ENCODE data around the gene GP5.

The GP5 gene, protein sequence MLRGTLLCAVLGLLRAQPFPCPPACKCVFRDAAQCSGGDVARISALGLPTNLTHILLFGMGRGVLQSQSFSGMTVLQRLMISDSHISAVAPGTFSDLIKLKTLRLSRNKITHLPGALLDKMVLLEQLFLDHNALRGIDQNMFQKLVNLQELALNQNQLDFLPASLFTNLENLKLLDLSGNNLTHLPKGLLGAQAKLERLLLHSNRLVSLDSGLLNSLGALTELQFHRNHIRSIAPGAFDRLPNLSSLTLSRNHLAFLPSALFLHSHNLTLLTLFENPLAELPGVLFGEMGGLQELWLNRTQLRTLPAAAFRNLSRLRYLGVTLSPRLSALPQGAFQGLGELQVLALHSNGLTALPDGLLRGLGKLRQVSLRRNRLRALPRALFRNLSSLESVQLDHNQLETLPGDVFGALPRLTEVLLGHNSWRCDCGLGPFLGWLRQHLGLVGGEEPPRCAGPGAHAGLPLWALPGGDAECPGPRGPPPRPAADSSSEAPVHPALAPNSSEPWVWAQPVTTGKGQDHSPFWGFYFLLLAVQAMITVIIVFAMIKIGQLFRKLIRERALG

DNA sequence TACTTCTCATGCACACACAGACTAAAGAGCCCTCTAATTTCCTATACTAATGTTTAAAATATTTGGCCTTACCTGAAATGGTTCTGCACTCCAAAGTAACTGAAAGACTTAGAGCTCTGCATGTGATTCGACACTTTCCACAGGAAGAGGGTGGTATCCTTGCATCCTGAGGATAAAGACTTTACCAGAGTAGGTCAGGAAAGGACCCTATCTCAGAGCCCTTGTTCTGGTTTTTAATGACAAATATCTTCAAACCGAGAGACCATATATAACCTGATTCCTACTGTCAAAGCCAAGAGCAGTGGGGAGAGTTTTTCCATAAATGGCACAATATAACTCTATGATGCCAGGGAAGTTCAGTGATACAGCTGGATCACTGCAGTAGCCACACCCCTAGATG lies at the start of gene GP5:
Gene GP5 (minus strand): TSS at position 101 of the 400 bp plus-strand sequence. CDS start 984 bp downstream, outside the sequence.
- H3K36me3 ChIP-seq (ENCODE audit: control insufficient read depth, insufficient read depth, low read length) = no peaks in the 10 kb centered on the region
- peak within 1 kb of the TSS; percentile 14 for H3K4me3 ChIP-seq (ENCODE audit: low read length)
- no peak within 1 kb of the TSS for H3K27ac ChIP-seq (ENCODE audit: low read depth, low read length)
- H3K9ac ChIP-seq (ENCODE audit: low read length) = no peak within 1 kb of the TSS
- no peaks in the 10 kb centered on the region for H3K4me1 ChIP-seq (ENCODE audit: control insufficient read depth, insufficient read depth, low read length)
- H3K27me3 ChIP-seq (ENCODE audit: control insufficient read depth, insufficient read depth, low read length) = peaks cover 2% of the 10 kb centered on the region

DNA sequence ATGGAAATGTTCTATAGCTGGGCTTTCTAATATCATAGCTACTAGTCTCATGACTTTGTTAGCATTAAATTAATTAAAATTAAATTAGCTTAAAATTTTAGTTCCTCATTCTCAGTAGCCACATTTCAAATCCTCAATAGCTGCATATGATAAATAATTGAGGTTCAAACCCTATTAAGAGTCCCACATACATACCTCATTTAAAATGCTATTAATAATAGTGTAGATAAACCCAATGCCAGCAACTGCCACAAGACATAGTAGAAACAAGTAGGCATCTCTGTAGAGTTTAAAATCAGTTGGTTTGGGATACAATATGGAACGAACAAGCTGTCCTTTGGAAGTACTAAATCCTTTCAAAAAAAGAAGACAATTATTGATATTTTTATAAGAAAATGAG lies 48.6 kb upstream of the GP5 start:
- H3K27me3 ChIP-seq (ENCODE audit: control insufficient read depth, insufficient read depth, low read length) = no peaks in the 10 kb centered on the region
- no peaks in the 10 kb centered on the region for H3K4me1 ChIP-seq (ENCODE audit: control insufficient read depth, insufficient read depth, low read length)
- H3K27ac ChIP-seq (ENCODE audit: low read depth, low read length) = no peak overlapping the region
- no peak overlapping the region for H3K9ac ChIP-seq (ENCODE audit: low read length)
- H3K36me3 ChIP-seq (ENCODE audit: control insufficient read depth, insufficient read depth, low read length) = peaks cover 14% of the 10 kb centered on the region
- no peak overlapping the region for H3K4me3 ChIP-seq (ENCODE audit: low read length)

DNA sequence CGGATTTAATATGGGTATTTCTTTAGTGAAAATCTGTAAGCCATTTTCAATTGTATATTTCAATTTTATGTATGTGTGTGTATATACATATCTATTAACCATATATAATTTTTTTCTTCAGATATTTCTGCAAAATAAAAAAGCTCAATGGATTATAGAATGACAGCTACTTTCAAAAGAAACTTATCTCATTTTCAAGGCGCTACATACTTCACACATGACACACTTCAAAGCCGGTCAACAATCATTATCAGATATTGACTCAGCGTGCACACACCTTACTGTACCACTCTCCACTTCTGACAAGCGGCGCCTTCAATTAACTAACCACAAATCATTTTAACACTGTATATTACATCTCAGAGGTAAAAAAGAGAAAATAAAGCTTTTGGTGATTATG lies 48.1 kb upstream of the GP5 start:
- no peaks in the 10 kb centered on the region for H3K27me3 ChIP-seq (ENCODE audit: control insufficient read depth, insufficient read depth, low read length)
- H3K4me1 ChIP-seq (ENCODE audit: control insufficient read depth, insufficient read depth, low read length) = no peaks in the 10 kb centered on the region
- no peak overlapping the region for H3K27ac ChIP-seq (ENCODE audit: low read depth, low read length)
- peaks cover 14% of the 10 kb centered on the region for H3K36me3 ChIP-seq (ENCODE audit: control insufficient read depth, insufficient read depth, low read length)
- no peak overlapping the region for H3K9ac ChIP-seq (ENCODE audit: low read length)
- no peak overlapping the region for H3K4me3 ChIP-seq (ENCODE audit: low read length)

DNA sequence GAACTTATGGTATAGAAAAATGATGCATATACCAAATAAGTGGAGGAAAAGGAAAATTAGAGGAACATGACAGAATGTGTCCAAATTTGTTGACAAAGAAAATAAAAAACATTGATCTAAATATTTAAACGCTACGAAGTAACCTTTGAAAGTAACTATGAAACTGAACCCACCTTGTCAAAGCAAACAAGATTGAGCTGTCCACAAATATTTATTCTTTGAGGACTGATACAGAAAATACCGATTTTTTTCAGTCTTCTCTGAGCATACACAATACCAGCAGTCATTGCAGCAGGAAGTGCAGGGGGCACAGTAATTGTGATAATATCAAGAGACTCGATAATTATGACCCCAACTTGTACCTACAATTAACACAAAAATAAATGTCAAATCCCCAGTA lies 47.7 kb upstream of the GP5 start:
- Histone ChIP-seq H3K36me3 (ENCODE audit: control insufficient read depth, insufficient read depth, low read length) (peaks cover 11% of the 10 kb centered on the region), H3K9ac (ENCODE audit: low read length) (no peak overlapping the region), H3K4me1 (ENCODE audit: control insufficient read depth, insufficient read depth, low read length) (no peaks in the 10 kb centered on the region), H3K27me3 (ENCODE audit: control insufficient read depth, insufficient read depth, low read length) (no peaks in the 10 kb centered on the region), H3K27ac (ENCODE audit: low read depth, low read length) (no peak overlapping the region), H3K4me3 (ENCODE audit: low read length) (no peak overlapping the region)

DNA sequence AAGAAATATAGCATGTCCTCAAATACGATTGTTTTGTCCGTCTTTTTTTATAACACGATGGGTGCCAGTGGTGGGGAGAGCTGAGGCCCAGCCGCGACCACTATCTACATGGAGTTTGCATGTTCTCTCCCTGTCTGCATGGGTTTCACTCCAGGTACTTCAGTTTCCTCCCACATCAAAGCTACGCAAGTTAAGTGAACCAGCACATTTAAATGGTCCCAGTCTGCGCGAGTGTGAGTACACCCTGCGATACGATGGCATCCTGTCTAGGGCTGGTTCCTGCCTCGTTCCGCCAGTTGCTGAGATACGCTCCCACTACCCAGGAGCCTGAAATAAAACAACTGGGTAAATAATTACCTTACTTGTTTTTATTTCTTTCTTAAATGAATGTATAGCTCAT lies 47.1 kb upstream of the GP5 start:
- no peak overlapping the region for H3K27ac ChIP-seq (ENCODE audit: low read depth, low read length)
- no peaks in the 10 kb centered on the region for H3K4me1 ChIP-seq (ENCODE audit: control insufficient read depth, insufficient read depth, low read length)
- H3K9ac ChIP-seq (ENCODE audit: low read length) = no peak overlapping the region
- H3K27me3 ChIP-seq (ENCODE audit: control insufficient read depth, insufficient read depth, low read length) = no peaks in the 10 kb centered on the region
- H3K4me3 ChIP-seq (ENCODE audit: low read length) = no peak overlapping the region
- H3K36me3 ChIP-seq (ENCODE audit: control insufficient read depth, insufficient read depth, low read length) = peaks cover 10% of the 10 kb centered on the region

DNA sequence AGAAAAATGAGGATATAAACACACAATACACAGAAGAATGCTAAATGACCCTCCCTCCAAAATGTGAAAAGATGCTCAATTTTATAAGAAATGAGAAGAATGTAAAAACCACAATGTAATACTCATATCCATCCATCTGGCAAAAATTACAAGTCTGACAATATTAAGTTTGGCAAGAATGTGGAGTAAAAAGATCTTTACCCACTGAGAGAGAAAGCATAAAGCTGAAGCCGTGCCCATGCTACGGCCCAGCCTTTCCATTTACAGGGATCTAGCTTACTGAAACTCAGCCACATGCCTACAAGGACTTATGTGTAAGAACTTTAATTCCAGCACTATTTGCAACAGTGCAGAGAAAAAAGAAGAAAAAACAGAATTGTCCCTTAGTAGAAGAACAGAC lies 44.8 kb upstream of the GP5 start:
- Histone ChIP-seq H3K4me3 (ENCODE audit: low read length) (no peak overlapping the region), H3K4me1 (ENCODE audit: control insufficient read depth, insufficient read depth, low read length) (no peaks in the 10 kb centered on the region), H3K27me3 (ENCODE audit: control insufficient read depth, insufficient read depth, low read length) (no peaks in the 10 kb centered on the region), H3K27ac (ENCODE audit: low read depth, low read length) (no peak overlapping the region), H3K36me3 (ENCODE audit: control insufficient read depth, insufficient read depth, low read length) (peaks cover 6% of the 10 kb centered on the region), H3K9ac (ENCODE audit: low read length) (no peak overlapping the region)

DNA sequence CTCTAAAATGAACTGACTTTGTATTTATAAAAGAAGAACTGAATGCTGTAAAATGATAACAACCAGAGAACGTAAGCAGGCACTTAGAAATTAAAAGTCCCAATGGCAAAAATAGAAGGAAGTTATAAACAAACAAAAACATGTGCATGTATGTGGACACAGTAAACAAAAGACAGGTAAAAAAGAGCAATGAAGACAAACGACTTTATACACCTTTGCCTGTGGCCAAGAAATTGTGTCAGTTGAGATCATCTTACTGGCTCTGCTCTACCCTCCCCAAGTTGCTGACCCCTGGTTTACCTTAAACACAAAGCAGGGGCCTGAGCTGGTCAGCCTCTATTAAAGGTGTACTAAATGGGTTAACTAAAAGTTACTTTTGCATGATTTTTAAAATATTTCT lies 41.7 kb upstream of the GP5 start:
- H3K4me3 ChIP-seq (ENCODE audit: low read length) = no peak overlapping the region
- no peak overlapping the region for H3K9ac ChIP-seq (ENCODE audit: low read length)
- H3K36me3 ChIP-seq (ENCODE audit: control insufficient read depth, insufficient read depth, low read length) = peaks cover 7% of the 10 kb centered on the region
- no peaks in the 10 kb centered on the region for H3K4me1 ChIP-seq (ENCODE audit: control insufficient read depth, insufficient read depth, low read length)
- no peak overlapping the region for H3K27ac ChIP-seq (ENCODE audit: low read depth, low read length)
- H3K27me3 ChIP-seq (ENCODE audit: control insufficient read depth, insufficient read depth, low read length) = no peaks in the 10 kb centered on the region

DNA sequence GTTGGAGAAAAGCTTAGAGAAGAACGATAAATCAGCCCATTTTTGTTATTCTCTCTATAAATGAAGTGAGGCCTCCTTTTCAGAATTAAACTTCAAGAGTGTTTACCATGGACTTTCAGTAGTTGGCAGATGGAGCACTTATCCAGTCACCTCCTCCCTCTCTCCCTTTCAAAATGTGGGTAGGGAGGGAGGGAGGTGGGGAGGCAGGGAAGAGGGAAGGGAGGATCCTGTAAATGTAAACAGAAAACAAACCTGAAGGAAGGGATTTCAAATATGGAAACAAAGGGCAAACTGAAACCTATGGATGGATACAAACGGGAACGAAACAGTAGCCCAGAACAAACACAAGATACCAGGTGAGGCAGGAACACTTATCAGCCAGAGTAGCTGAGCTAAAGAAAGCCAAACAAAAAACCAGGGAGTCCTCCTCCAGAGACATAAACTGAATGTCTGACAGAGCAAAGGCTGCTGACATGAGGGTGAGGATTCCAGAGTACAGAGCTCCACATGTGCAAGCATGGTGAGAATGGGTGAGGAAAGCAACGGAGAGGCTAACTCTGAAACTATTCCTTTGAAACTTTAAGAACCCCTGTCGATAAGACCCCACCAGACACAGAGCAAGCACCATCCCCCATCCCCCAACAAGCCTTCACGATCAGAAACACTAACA lies 41.0 kb upstream of the GP5 start:
- H3K27me3 ChIP-seq (ENCODE audit: control insufficient read depth, insufficient read depth, low read length) = no peaks in the 10 kb centered on the region
- no peak overlapping the region for H3K27ac ChIP-seq (ENCODE audit: low read depth, low read length)
- H3K4me3 ChIP-seq (ENCODE audit: low read length) = no peak overlapping the region
- peaks cover 11% of the 10 kb centered on the region for H3K36me3 ChIP-seq (ENCODE audit: control insufficient read depth, insufficient read depth, low read length)
- H3K9ac ChIP-seq (ENCODE audit: low read length) = no peak overlapping the region
- no peaks in the 10 kb centered on the region for H3K4me1 ChIP-seq (ENCODE audit: control insufficient read depth, insufficient read depth, low read length)

DNA sequence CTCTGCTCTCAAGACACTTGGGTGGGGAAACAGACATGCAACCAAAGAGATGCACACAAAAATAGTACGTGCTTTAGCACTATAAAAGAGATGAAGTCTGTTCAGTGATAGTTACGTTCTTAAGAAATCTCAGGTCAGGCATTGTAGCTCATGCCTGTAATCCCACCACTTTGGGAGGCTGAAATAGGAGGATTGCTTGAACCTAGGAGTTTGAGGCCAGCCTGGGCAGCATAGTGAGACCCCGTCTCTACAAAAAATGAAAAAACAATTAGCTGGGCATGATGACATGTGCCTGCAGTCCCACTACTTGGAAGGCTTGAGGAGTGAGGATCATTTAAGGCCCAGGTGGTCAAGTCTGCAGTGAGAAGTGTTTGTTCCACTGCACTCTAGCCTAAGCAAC lies 35.4 kb upstream of the GP5 start:
- no peak overlapping the region for H3K27ac ChIP-seq (ENCODE audit: low read depth, low read length)
- peaks cover 24% of the 10 kb centered on the region for H3K36me3 ChIP-seq (ENCODE audit: control insufficient read depth, insufficient read depth, low read length)
- H3K27me3 ChIP-seq (ENCODE audit: control insufficient read depth, insufficient read depth, low read length) = no peaks in the 10 kb centered on the region
- no peak overlapping the region for H3K9ac ChIP-seq (ENCODE audit: low read length)
- H3K4me3 ChIP-seq (ENCODE audit: low read length) = no peak overlapping the region
- H3K4me1 ChIP-seq (ENCODE audit: control insufficient read depth, insufficient read depth, low read length) = no peaks in the 10 kb centered on the region

DNA sequence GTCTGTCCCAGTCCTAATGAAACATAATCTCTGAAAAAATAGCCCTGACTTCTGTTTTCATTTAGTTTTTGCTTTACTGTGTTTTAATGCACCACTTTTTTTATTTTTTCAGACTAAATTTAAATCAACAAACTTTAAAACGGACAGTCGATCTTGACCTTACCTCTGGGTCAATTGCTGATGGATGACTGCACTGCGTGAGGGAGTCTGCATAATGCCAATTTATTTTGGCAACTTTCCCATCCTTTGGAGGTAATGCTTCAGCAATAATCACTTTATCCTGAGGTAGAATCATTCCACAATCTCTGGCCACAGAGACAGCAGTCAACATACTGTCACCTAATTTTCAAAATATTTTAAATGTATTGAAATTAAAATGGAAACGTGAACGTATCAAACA lies 32.5 kb upstream of the GP5 start:
- peaks cover 24% of the 10 kb centered on the region for H3K36me3 ChIP-seq (ENCODE audit: control insufficient read depth, insufficient read depth, low read length)
- no peaks in the 10 kb centered on the region for H3K4me1 ChIP-seq (ENCODE audit: control insufficient read depth, insufficient read depth, low read length)
- no peaks in the 10 kb centered on the region for H3K27me3 ChIP-seq (ENCODE audit: control insufficient read depth, insufficient read depth, low read length)
- H3K4me3 ChIP-seq (ENCODE audit: low read length) = no peak overlapping the region
- no peak overlapping the region for H3K9ac ChIP-seq (ENCODE audit: low read length)
- H3K27ac ChIP-seq (ENCODE audit: low read depth, low read length) = no peak overlapping the region

DNA sequence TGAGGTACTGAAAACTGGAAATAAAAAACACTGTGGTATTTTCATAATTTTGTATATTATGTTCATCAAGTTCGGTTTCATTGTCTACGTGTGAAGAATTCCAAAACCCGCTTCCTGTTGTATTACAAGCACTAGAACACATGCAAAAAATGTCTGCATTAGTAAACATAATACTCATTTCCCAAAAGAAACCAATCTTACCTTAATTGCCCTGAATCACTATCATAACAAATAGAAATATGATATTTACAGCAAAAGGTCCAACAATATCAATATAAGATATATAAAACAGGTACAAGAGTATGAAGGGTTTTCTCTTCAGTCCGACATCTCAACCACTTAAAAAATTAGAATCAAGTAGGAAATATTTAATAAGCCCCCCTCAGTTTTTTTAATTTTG lies 26.3 kb upstream of the GP5 start:
- H3K36me3 ChIP-seq (ENCODE audit: control insufficient read depth, insufficient read depth, low read length) = peaks cover 8% of the 10 kb centered on the region

DNA sequence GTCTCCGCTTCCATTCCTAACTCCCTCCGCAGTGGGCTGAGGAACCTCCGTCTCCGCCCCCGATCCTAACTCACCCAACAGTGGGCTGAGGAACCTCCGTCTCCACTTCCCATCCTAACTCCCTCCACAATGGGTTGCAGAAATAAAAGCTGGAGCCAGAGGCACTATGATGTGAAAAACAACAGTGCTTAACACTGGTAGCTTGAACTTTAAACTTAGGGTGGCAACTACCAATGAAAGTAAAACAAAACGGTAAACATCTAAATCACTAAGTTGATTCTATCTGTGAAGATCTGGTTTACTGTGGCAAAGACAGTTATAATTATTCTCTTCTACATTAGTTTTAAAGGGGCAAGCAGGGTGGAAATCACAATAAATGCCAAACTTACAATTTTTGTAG lies 25.9 kb upstream of the GP5 start:
- Histone ChIP-seq H3K4me1 (ENCODE audit: control insufficient read depth, insufficient read depth, low read length) (no peaks in the 10 kb centered on the region), H3K27me3 (ENCODE audit: control insufficient read depth, insufficient read depth, low read length) (no peaks in the 10 kb centered on the region), H3K27ac (ENCODE audit: low read depth, low read length) (no peak overlapping the region), H3K36me3 (ENCODE audit: control insufficient read depth, insufficient read depth, low read length) (peaks cover 7% of the 10 kb centered on the region), H3K9ac (ENCODE audit: low read length) (no peak overlapping the region), H3K4me3 (ENCODE audit: low read length) (no peak overlapping the region)

More for the DNA sequence above, 26.3 kb upstream of the GP5 start:
- H3K9ac ChIP-seq (ENCODE audit: low read length) = no peak overlapping the region
- H3K27ac ChIP-seq (ENCODE audit: low read depth, low read length) = no peak overlapping the region
- no peaks in the 10 kb centered on the region for H3K4me1 ChIP-seq (ENCODE audit: control insufficient read depth, insufficient read depth, low read length)
- no peaks in the 10 kb centered on the region for H3K27me3 ChIP-seq (ENCODE audit: control insufficient read depth, insufficient read depth, low read length)
- H3K4me3 ChIP-seq (ENCODE audit: low read length) = no peak overlapping the region

Data from rectal smooth muscle tissue (tissue), 1 donor.